Stimulated activated naive B cell treated with anti-CD40 and anti-IgM and Interleukin-4, amounts not matched to agents 10 μg/mL and 1 μg/mL and 100 μg/mL, for 72 hours (primary cell): ENCODE results near the gene DAPK2.
"Not testable (repeated sequence)": the region's sequence is repeated elsewhere in the genome, so short reads cannot be mapped to it uniquely, and the experiment has no call there.

Experiments used
- ATAC-seq, 2 donors: fragments of 150-1000 bp; cut with Tn5 transposase; replicated peaks; 2 replicates each; pipeline ENCODE4 v1.10.0; 2021; ENCODE audit warnings: moderate library complexity in 1 of 2
- DNase-seq: peaks from one replicate; pipeline ENCODE4 v3.0.0; 2021
- H3K27ac Mint-ChIP-seq: one replicate; pipeline ENCODE4 v1.8.0; 2022; ENCODE audit warnings: mild to moderate bottlenecking, mixed read lengths
- H3K27me3 Mint-ChIP-seq, 2 donors: one replicate each; pipeline ENCODE4 v1.8.0; 2022; ENCODE audit warnings: mixed read lengths in 2 of 2
- H3K36me3 Mint-ChIP-seq, 2 donors: one replicate each; pipeline ENCODE4 v1.8.0; 2022; ENCODE audit warnings: mixed read lengths in 2 of 2, mild to moderate bottlenecking in 1 of 2
- H3K4me1 Mint-ChIP-seq, 2 donors: one replicate each; pipeline ENCODE4 v1.8.0; 2022; ENCODE audit warnings: mixed read lengths in 2 of 2, mild to moderate bottlenecking in 1 of 2
- H3K4me3 Mint-ChIP-seq, 2 donors: one replicate each; pipeline ENCODE4 v1.8.0; 2022; ENCODE audit warnings: mild to moderate bottlenecking in 2 of 2, mixed read lengths in 2 of 2, moderate library complexity in 1 of 2
- H3K9me3 Mint-ChIP-seq, 2 donors: one replicate each; pipeline ENCODE4 v1.8.0; 2022; ENCODE audit warnings: mixed read lengths in 2 of 2, mild to moderate bottlenecking in 1 of 2

The DAPK2 gene

GRCh38 chr15:64046421-64047153 lies at the start of gene DAPK2:
DAPK2 (minus strand) TSS chr15:64046485; CDS start chr15:64040261, 6,224 bp downstream.
- H3K27ac Mint-ChIP-seq, result peak within 1 kb of the TSS; percentile 73

GRCh38 chr15:64095431-64095794 lies 49.1 kb upstream of the DAPK2 start:
- Mint-ChIP-seq H3K4me1 (peaks cover 32 to 61% of the 10 kb centered on the region in 2 donors), H3K27me3 (no peaks in the 10 kb centered on the region), H3K27ac (peak overlapping the region; percentile 100), H3K9me3 (no peaks in the 10 kb centered on the region), H3K36me3 (peaks cover 12 to 17% of the 10 kb centered on the region in 2 donors), H3K4me3 (peak overlapping the region; percentile 97 to 100)
- ATAC-seq, result no peak
- no peak for DNase-seq

More at GRCh38 chr15:64046421-64047153, at the start of gene DAPK2:
- Mint-ChIP-seq H3K4me3 (peak within 1 kb of the TSS; percentile 71 to 78), H3K36me3 (no peaks in the 10 kb centered on the region), H3K4me1 (peaks cover 51 to 62% of the 10 kb centered on the region in 2 donors), H3K27me3 (no peaks in the 10 kb centered on the region), H3K9me3 (no peaks in the 10 kb centered on the region)
- DNase-seq (peak; percentile 43), ATAC-seq (peak; percentile 49 to 61)

- ATAC-seq (peak; percentile 73 to 77), DNase-seq (peak; percentile 94)
- peak within 1 kb of the TSS; percentile 99 to 100 for H3K4me3 Mint-ChIP-seq
- no peaks in the 10 kb centered on the region for H3K27me3 Mint-ChIP-seq
- H3K4me1 Mint-ChIP-seq, result peaks cover 36 to 67% of the 10 kb centered on the region in 2 donors
- H3K9me3 Mint-ChIP-seq, result no peaks in the 10 kb centered on the region
- peaks cover 16 to 21% of the 10 kb centered on the region in 2 donors for H3K36me3 Mint-ChIP-seq
- H3K27ac Mint-ChIP-seq, result peak within 1 kb of the TSS; percentile 100
These were observed 47.5 kb upstream of the DAPK2 start, which contains the start of gene CIAO2A for GRCh38 chr15:64093627-64094417. CIAO2A (minus strand) TSS chr15:64093838; CDS start chr15:64093768, 70 bp downstream.

GRCh38 chr15:64092864-64093626 lies 46.8 kb upstream of the DAPK2 start:
- DNase-seq (peak; percentile 66), ATAC-seq (peak; percentile 33 to 38)
- peaks cover 36 to 65% of the 10 kb centered on the region in 2 donors for H3K4me1 Mint-ChIP-seq
- peak overlapping the region; percentile 99 to 100 for H3K4me3 Mint-ChIP-seq
- peaks cover 20% of the 10 kb centered on the region in 2 donors for H3K36me3 Mint-ChIP-seq
- no peaks in the 10 kb centered on the region for H3K9me3 Mint-ChIP-seq
- H3K27me3 Mint-ChIP-seq, result no peaks in the 10 kb centered on the region
- peak overlapping the region; percentile 100 for H3K27ac Mint-ChIP-seq

- DNase-seq (no peak), ATAC-seq (no peak)
- H3K27ac Mint-ChIP-seq, result peak overlapping the region; percentile 100
- H3K27me3 Mint-ChIP-seq, result no peaks in the 10 kb centered on the region
- peaks cover 36 to 57% of the 10 kb centered on the region in 2 donors for H3K4me1 Mint-ChIP-seq
- H3K4me3 Mint-ChIP-seq, result peak overlapping the region; percentile 99 to 100
- H3K9me3 Mint-ChIP-seq, result no peaks in the 10 kb centered on the region
- peaks cover 23 to 25% of the 10 kb centered on the region in 2 donors for H3K36me3 Mint-ChIP-seq
These were observed 46.0 kb upstream of the DAPK2 start for GRCh38 chr15:64092075-64092820.

GRCh38 chr15:64090527-64090926 lies 44.2 kb upstream of the DAPK2 start:
- ATAC-seq (no peak), DNase-seq (peak; percentile 32)
- Mint-ChIP-seq H3K27ac (peak overlapping the region; percentile 92), H3K27me3 (no peaks in the 10 kb centered on the region), H3K36me3 (peaks cover 30 to 31% of the 10 kb centered on the region in 2 donors), H3K4me3 (peak overlapping the region; percentile 68 to 78), H3K4me1 (peaks cover 32 to 43% of the 10 kb centered on the region in 2 donors), H3K9me3 (no peaks in the 10 kb centered on the region)

GRCh38 chr15:64089543-64090280 lies 43.4 kb upstream of the DAPK2 start:
- Mint-ChIP-seq H3K36me3 (peaks cover 30 to 31% of the 10 kb centered on the region in 2 donors), H3K4me1 (peaks cover 25 to 41% of the 10 kb centered on the region in 2 donors), H3K27ac (peak overlapping the region; percentile 92), H3K4me3 (peak overlapping the region; percentile 59 to 78), H3K27me3 (no peaks in the 10 kb centered on the region), H3K9me3 (no peaks in the 10 kb centered on the region)
- DNase-seq (peak; percentile 48), ATAC-seq (peak; percentile 63 to 67)

GRCh38 chr15:64082757-64083156 lies 36.5 kb upstream of the DAPK2 start:
- Mint-ChIP-seq H3K27me3 (no peaks in the 10 kb centered on the region), H3K9me3 (no peaks in the 10 kb centered on the region), H3K4me3 (no peak overlapping the region), H3K4me1 (peaks cover 8 to 12% of the 10 kb centered on the region in 2 donors), H3K27ac (no peak overlapping the region), H3K36me3 (peaks cover 21 to 22% of the 10 kb centered on the region in 2 donors)
- ATAC-seq, result no peak
- no peak for DNase-seq

GRCh38 chr15:64073496-64073895 lies 27.2 kb upstream of the DAPK2 start:
- DNase-seq, H3K27me3 Mint-ChIP-seq, H3K27ac Mint-ChIP-seq: not testable (repeated sequence)

GRCh38 chr15:64072812-64073211 lies 26.5 kb upstream of the DAPK2 start:
- peak overlapping the region; percentile 20 for H3K27ac Mint-ChIP-seq
- DNase-seq (no peak), ATAC-seq (no peak)
- no peaks in the 10 kb centered on the region for H3K9me3 Mint-ChIP-seq
- H3K36me3 Mint-ChIP-seq, result peaks cover 10 to 30% of the 10 kb centered on the region in 2 donors
- H3K27me3 Mint-ChIP-seq, result no peaks in the 10 kb centered on the region
- peaks cover 18 to 20% of the 10 kb centered on the region in 2 donors for H3K4me1 Mint-ChIP-seq
- no peak overlapping the region for H3K4me3 Mint-ChIP-seq

More at GRCh38 chr15:64073496-64073895, 27.2 kb upstream of the DAPK2 start:
- H3K9me3 Mint-ChIP-seq, ATAC-seq, H3K4me3 Mint-ChIP-seq: not testable (repeated sequence)
- Mint-ChIP-seq H3K4me1 (peaks cover 15 to 19% of the 10 kb centered on the region in 2 donors), H3K36me3 (peaks cover 11 to 30% of the 10 kb centered on the region in 2 donors)

GRCh38 chr15:64071931-64072765 lies 25.9 kb upstream of the DAPK2 start:
- H3K27me3 Mint-ChIP-seq, result no peaks in the 10 kb centered on the region
- no peak for DNase-seq
- no peak for ATAC-seq
- H3K27ac Mint-ChIP-seq, result no peak overlapping the region
- H3K4me1 Mint-ChIP-seq, result peaks cover 23 to 25% of the 10 kb centered on the region in 2 donors
- no peak overlapping the region for H3K4me3 Mint-ChIP-seq
- H3K36me3 Mint-ChIP-seq, result peaks cover 6 to 24% of the 10 kb centered on the region in 2 donors
- no peaks in the 10 kb centered on the region for H3K9me3 Mint-ChIP-seq
